ENCODE results near the gene VSIG10L2. TPM values are rescaled to one million over a fixed set of nuclear protein-coding genes. Genes with fewer than 3 reads are reported as not detected.

Gene VSIG10L2
- total RNA-seq, 4 donors from 2014 or later: not detected

GRCh38 chr11:125924384-125925007 is 21.3 kb upstream of the VSIG10L2 start:
- DNase-seq: no peak
- TF ChIP-seq POLR2A (IDR thresholded peaks at IDR 0.05): no peak
- TF ChIP-seq, protein P1, sequence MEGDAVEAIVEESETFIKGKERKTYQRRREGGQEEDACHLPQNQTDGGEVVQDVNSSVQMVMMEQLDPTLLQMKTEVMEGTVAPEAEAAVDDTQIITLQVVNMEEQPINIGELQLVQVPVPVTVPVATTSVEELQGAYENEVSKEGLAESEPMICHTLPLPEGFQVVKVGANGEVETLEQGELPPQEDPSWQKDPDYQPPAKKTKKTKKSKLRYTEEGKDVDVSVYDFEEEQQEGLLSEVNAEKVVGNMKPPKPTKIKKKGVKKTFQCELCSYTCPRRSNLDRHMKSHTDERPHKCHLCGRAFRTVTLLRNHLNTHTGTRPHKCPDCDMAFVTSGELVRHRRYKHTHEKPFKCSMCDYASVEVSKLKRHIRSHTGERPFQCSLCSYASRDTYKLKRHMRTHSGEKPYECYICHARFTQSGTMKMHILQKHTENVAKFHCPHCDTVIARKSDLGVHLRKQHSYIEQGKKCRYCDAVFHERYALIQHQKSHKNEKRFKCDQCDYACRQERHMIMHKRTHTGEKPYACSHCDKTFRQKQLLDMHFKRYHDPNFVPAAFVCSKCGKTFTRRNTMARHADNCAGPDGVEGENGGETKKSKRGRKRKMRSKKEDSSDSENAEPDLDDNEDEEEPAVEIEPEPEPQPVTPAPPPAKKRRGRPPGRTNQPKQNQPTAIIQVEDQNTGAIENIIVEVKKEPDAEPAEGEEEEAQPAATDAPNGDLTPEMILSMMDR (IDR thresholded peaks at IDR 0.05): no peak
- Histone ChIP-seq H3K9me3 (no peaks in the 10 kb centered on the region), H3K4me1 (no peaks in the 10 kb centered on the region), H3K27me3 (no peaks in the 10 kb centered on the region), H3K4me3 (replicated peaks in 1 of 3) (no peak overlapping the region), H3K27ac (no peak overlapping the region), H3K36me3 (no peaks in the 10 kb centered on the region)
- WGBS, 2 donors: 88 to 93% methylated on average over 9 of the region's 9 CpGs
- intact Hi-C loops (cut with DNase I): loop anchor here (5.0 kb wide), 1 partner anchor 138 kb away; the partner anchor contains the start of gene CDON

GRCh38 chr11:125925247-125925740 is 20.6 kb upstream of the VSIG10L2 start:
- Histone ChIP-seq H3K27ac (no peak overlapping the region), H3K4me1 (no peaks in the 10 kb centered on the region), H3K27me3 (no peaks in the 10 kb centered on the region), H3K4me3 (replicated peaks in 1 of 3) (no peak overlapping the region), H3K36me3 (no peaks in the 10 kb centered on the region), H3K9me3 (no peaks in the 10 kb centered on the region)
- 79 to 81% methylated on average over 6 of the region's 6 CpGs for WGBS, 2 donors
- DNase-seq: no peak
- intact Hi-C loops (cut with DNase I): no loop called here
- TF ChIP-seq, protein P1 (IDR thresholded peaks at IDR 0.05): no peak

GRCh38 chr11:125925804-125926203 is 20.0 kb upstream of the VSIG10L2 start:
- Histone ChIP-seq H3K27ac (no peak overlapping the region), H3K27me3 (no peaks in the 10 kb centered on the region), H3K4me1 (peaks cover 0 to under 1% of the 10 kb centered on the region in 2 donors), H3K36me3 (no peaks in the 10 kb centered on the region), H3K9me3 (no peaks in the 10 kb centered on the region), H3K4me3 (replicated peaks in 1 of 3) (no peak overlapping the region)
- WGBS, 2 donors: 76 to 81% methylated on average over 3 of the region's 3 CpGs
- no peak for DNase-seq
- TF ChIP-seq POLR2A (IDR thresholded peaks at IDR 0.05): no peak
- TF ChIP-seq, protein P1 (IDR thresholded peaks at IDR 0.05): no peak
- intact Hi-C loops (cut with DNase I): no loop called here

GRCh38 chr11:125926682-125927081 is 19.2 kb upstream of the VSIG10L2 start:
- H3K4me3 ChIP-seq (replicated peaks in 1 of 3): no peak overlapping the region
- H3K9me3 ChIP-seq: no peaks in the 10 kb centered on the region
- H3K4me1 ChIP-seq: peaks cover 0 to 8% of the 10 kb centered on the region in 2 donors
- intact Hi-C loops (cut with DNase I): no loop called here
- no peak overlapping the region for H3K27ac ChIP-seq
- no peaks in the 10 kb centered on the region for H3K27me3 ChIP-seq
- no peak for TF ChIP-seq POLR2A (IDR thresholded peaks at IDR 0.05)
- WGBS, 2 donors: 95% methylated on average over 12 of the region's 12 CpGs
- no peak for DNase-seq
- H3K36me3 ChIP-seq: no peaks in the 10 kb centered on the region

DNA sequence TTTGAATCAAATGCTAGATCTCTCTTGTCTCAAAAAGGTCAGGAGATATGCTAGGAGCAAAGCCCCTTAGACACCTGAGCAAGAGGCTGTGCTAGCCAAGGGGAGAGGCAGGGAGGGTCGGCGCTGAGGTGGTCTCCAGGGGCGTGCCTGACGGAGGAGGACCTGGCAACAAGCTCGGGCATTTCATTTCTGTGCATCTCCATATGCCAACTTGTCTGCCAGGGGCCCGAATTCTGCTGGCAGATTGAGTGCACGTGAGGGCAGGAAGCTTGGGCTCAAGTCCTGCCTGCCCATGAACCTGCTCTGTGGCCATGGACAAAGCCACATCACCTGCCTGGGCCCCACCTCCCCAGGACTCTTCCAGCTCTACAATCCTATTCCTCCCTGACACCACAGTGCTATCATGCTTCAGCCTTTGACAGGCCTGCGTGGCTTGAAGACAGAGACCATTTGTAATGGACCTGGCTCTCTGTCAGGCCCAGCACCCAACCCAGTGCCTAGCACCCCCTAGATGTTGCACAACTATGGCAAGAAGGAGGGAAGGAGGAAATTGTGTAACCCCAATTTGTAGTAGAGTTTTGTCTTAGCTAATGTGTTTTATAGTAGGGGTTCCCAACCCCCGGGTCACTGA is 16.3 kb upstream of the VSIG10L2 start:
- Histone ChIP-seq H3K27me3 (no peaks in the 10 kb centered on the region), H3K36me3 (no peaks in the 10 kb centered on the region), H3K4me3 (replicated peaks in 1 of 3) (no peak overlapping the region), H3K9me3 (no peaks in the 10 kb centered on the region), H3K27ac (no peak overlapping the region), H3K4me1 (peaks cover 0 to 8% of the 10 kb centered on the region in 2 donors)
- DNase-seq: no peak
- WGBS, 2 donors: 92 to 93% methylated on average over 9 of the region's 9 CpGs
- TF ChIP-seq POLR2A (IDR thresholded peaks at IDR 0.05): no peak
- TF ChIP-seq, protein P1 (IDR thresholded peaks at IDR 0.05): no peak
- intact Hi-C loops (cut with DNase I): no loop called here
